IPS-18a (cell line): ENCODE data around the gene ECM2.
"Not testable (repeated sequence)": the region's sequence is repeated elsewhere in the genome, so short reads cannot be mapped to it uniquely, and the experiment has no call there.

Experiments used
- H3K27ac ChIP-seq: one replicate; pipeline ENCODE4 v1.5.1; 2013; ENCODE audit warnings: low read length
- H3K27me3 ChIP-seq: one replicate; pipeline ENCODE4 v1.6.1; 2013; ENCODE audit warnings: mild to moderate bottlenecking, low read length; ENCODE audit not compliant: control insufficient read depth, insufficient read depth
- H3K36me3 ChIP-seq: one replicate; pipeline ENCODE4 v1.6.1; 2013; ENCODE audit warnings: low read depth, low read length; ENCODE audit not compliant: control insufficient read depth
- H3K4me1 ChIP-seq: one replicate; pipeline ENCODE4 v1.6.1; 2013; ENCODE audit warnings: low read depth, low read length; ENCODE audit not compliant: control insufficient read depth
- H3K4me3 ChIP-seq: one replicate; pipeline ENCODE4 v1.5.1; 2013; ENCODE audit warnings: low read length
- H3K9ac ChIP-seq: one replicate; pipeline ENCODE4 v1.6.1; 2013; ENCODE audit warnings: mild to moderate bottlenecking, low read length, moderate library complexity
- H3K9me3 ChIP-seq: one replicate; pipeline ENCODE4 v1.6.1; 2013; ENCODE audit warnings: low read depth, low read length; ENCODE audit not compliant: control insufficient read depth

The ECM2 gene

DNA sequence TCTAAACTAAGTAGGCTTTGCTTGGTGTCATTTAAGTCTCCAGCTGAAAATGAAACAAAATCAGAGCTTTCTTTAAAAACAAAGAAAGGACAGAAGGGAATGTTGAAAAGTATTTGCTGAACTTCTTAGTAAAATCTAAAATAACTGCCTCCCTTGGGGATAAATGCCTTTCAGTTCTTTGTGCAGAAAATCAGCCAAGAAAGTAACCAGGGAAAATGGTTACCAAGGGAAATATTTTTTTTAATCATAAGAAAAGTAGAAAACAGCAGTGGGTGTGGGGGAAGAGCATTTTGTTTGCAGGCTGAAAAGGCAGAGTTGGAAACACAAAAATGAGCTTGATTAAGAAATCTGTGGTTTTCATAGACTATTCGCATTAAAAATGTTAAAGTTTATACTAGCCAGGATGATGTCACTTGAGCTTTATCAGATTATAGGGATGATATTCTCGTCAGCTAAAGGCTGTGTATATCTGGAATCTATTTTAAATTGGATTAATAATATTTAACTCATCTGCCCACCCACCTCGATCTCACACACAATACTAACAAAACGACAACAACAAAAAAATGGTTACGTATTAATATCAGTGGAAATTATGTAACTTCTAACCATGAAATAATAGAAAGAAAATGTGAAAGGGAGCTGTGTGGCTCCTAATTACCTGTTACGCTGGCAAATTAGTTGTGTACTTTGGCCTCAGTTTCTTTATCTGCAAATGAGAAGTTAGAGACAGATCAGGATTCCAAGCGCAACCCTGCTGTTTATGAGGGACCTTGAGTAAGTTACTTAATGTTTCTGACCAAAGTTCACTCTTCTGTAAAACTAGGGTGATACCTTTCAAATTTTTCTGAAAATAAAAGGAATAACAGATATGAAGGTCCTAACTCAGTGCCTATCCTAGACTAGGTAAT, at the start of gene ECM2:
TSS of gene ECM2 (minus strand) at position 51 of the 911 bp plus-strand sequence. CDS start 13,124 bp downstream, outside the sequence.
- Histone ChIP-seq H3K9ac (no peak within 1 kb of the TSS), H3K4me3 (no peak within 1 kb of the TSS), H3K4me1 (peaks cover 4% of the 10 kb centered on the region), H3K36me3 (no peaks in the 10 kb centered on the region), H3K27me3 (no peaks in the 10 kb centered on the region), H3K27ac (no peak within 1 kb of the TSS), H3K9me3 (no peaks in the 10 kb centered on the region)

GRCh38 chr9:92576175-92576574, 40.4 kb upstream of the ECM2 start:
- H3K36me3 ChIP-seq = no peaks in the 10 kb centered on the region
- H3K27ac ChIP-seq = no peak overlapping the region

DNA sequence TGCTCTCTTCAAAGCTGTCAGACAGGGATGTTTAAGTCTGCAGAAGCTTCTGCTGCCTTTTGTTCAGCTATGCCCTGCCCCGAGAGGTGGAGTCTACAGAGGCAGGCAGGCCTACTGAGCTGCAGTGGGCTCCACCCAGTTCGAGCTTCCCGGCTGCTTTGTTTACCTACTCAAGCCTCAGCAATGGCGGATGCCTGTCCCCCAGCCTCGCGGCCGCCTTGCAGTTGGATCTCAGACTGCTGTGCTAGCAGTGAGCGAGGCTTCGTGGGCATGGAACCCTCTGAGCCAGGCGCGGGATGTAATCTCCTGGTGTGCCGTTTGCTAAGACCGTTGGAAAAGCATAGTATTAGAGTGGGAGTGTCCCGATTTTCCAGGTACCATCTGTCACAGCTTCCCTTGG, 37.8 kb upstream of the ECM2 start:
- not testable (repeated sequence) for H3K27ac ChIP-seq, H3K9ac ChIP-seq, H3K9me3 ChIP-seq, H3K4me1 ChIP-seq, H3K27me3 ChIP-seq, H3K36me3 ChIP-seq, H3K4me3 ChIP-seq

More at GRCh38 chr9:92576175-92576574, 40.4 kb upstream of the ECM2 start:
- no peak overlapping the region for H3K9ac ChIP-seq
- H3K4me1 ChIP-seq = no peaks in the 10 kb centered on the region
- no peaks in the 10 kb centered on the region for H3K27me3 ChIP-seq
- no peaks in the 10 kb centered on the region for H3K9me3 ChIP-seq
- H3K4me3 ChIP-seq = no peak overlapping the region

- not testable (repeated sequence) for H3K4me1 ChIP-seq, H3K27me3 ChIP-seq, H3K9ac ChIP-seq, H3K27ac ChIP-seq, H3K36me3 ChIP-seq, H3K9me3 ChIP-seq, H3K4me3 ChIP-seq
Observed at GRCh38 chr9:92571871-92572270, 36.1 kb upstream of the ECM2 start.

- Histone ChIP-seq H3K4me3 (no peak overlapping the region), H3K36me3 (no peaks in the 10 kb centered on the region), H3K27ac (no peak overlapping the region), H3K27me3 (no peaks in the 10 kb centered on the region), H3K9ac (no peak overlapping the region), H3K9me3 (no peaks in the 10 kb centered on the region), H3K4me1 (no peaks in the 10 kb centered on the region)
Observed at GRCh38 chr9:92564982-92565381, 29.2 kb upstream of the ECM2 start.

DNA sequence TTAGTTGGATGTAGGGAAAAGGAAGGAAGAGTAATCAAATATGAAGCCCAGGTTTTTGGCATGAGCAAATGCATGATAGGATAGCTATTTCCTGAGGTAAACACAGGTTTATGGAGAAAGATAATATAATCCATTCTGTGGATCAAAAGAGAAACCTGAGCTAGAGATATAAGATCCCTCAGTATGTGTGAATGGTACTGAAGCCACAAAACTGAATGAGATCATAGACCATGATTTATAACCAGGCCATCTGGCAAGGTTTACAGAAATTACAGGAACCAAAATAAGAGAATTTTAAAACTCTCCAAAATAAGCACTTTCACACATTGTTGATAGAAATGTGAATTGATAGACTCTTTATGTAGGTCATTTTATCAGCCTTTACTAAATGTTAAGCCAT, 28.7 kb upstream of the ECM2 start:
- H3K9ac ChIP-seq = no peak overlapping the region
- H3K4me1 ChIP-seq = no peaks in the 10 kb centered on the region
- H3K36me3 ChIP-seq = no peaks in the 10 kb centered on the region
- no peaks in the 10 kb centered on the region for H3K9me3 ChIP-seq
- H3K27ac ChIP-seq = no peak overlapping the region
- H3K27me3 ChIP-seq = no peaks in the 10 kb centered on the region
- H3K4me3 ChIP-seq = no peak overlapping the region

DNA sequence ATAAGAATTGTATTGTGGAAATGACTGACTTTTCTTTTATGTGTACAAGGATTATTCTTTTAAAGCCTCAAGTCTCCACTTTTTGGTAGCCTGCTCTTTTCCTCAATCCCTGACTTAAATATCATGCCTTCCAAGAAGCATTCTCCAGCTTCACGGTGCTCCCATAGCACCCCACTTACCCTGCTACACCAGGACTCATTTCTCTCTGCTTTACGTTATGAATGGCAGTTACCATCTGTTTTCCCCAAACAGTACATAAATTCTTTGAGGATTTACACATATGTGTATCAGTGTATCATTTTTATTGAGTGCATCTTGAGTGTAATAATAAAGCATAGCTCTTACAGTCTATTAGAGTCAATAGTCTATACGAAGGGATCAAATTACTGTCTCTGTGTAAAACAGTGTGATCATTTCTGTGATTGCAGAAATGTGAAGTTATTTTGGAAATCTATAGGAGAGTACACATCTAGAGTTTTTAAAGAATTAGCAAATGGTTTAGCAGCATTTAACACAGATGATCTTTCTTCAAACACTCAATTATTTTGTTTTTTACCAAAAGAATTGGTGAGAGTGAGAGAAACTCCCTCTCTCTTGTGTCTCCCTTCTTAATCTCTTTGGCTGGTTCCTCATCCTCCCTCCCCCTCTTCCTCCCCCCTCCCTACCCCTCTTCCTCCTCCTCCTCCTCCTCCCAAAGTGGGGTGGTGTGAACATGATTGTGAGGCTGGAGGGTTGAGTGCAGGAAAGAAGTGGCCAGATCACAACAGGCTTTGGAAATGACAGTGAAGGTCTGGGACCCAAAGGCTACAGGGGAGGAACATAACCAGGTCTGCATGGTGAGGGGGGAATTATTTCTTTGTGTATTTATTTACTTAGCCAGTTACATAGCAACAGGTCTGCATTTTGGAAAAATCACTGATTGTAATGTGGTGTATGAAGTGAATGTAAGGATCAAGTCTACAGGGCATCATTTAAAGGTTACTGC, 27.6 kb upstream of the ECM2 start:
- Histone ChIP-seq H3K4me1 (peaks cover 6% of the 10 kb centered on the region), H3K36me3 (no peaks in the 10 kb centered on the region), H3K27me3 (no peaks in the 10 kb centered on the region), H3K4me3 (no peak overlapping the region), H3K9ac (no peak overlapping the region), H3K27ac (no peak overlapping the region), H3K9me3 (no peaks in the 10 kb centered on the region)

DNA sequence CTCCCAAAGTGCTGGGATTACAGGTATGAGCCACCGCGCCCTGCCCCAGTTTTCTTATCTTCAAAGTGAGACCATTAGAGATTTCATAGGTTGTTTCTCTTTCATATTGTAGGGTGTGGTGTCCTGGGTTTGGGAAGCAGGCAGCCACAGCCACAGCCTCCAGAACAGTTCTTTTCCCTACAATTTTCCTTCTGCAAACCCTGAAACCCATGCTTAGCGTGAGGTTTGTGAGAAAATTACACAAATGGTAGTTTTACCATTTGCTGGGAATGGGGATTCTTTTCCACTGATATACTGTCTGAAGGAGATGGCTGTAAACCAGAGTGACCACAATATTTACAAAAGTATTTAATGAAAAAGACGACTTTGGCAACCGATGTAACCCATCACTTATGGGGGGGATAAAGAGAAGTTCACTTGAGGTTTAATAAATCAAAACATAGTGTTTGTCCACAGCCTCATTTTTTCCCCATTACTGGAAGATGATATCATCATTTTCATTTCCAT, 26.7 kb upstream of the ECM2 start:
- H3K27me3 ChIP-seq = no peaks in the 10 kb centered on the region
- no peak overlapping the region for H3K9ac ChIP-seq
- H3K4me1 ChIP-seq = peaks cover 9% of the 10 kb centered on the region
- H3K4me3 ChIP-seq = no peak overlapping the region
- no peaks in the 10 kb centered on the region for H3K9me3 ChIP-seq
- H3K36me3 ChIP-seq = no peaks in the 10 kb centered on the region
- H3K27ac ChIP-seq = no peak overlapping the region

- no peaks in the 10 kb centered on the region for H3K36me3 ChIP-seq
Observed at GRCh38 chr9:92561374-92562330, 25.9 kb upstream of the ECM2 start.

GRCh38 chr9:92558612-92559374, 23.0 kb upstream of the ECM2 start:
- Histone ChIP-seq H3K27ac (no peak overlapping the region), H3K4me3 (no peak overlapping the region), H3K4me1 (peaks cover 9% of the 10 kb centered on the region), H3K9me3 (no peaks in the 10 kb centered on the region), H3K36me3 (no peaks in the 10 kb centered on the region), H3K27me3 (no peaks in the 10 kb centered on the region), H3K9ac (no peak overlapping the region)

More at GRCh38 chr9:92561374-92562330, 25.9 kb upstream of the ECM2 start:
- Histone ChIP-seq H3K9me3 (no peaks in the 10 kb centered on the region), H3K27ac (no peak overlapping the region), H3K4me3 (no peak overlapping the region), H3K27me3 (no peaks in the 10 kb centered on the region), H3K9ac (no peak overlapping the region), H3K4me1 (peaks cover 9% of the 10 kb centered on the region)
